Measurements from ENCODE around the gene PUS1. TPM values are rescaled to one million over a fixed set of nuclear protein-coding genes. Genes with fewer than 3 reads are reported as not detected.
"Not testable (repeated sequence)": the region's sequence is repeated elsewhere in the genome, so short reads cannot be mapped to it uniquely, and the experiment has no call there.

The PUS1 gene
- total RNA-seq, 4 donors from 2014 or later: 10.4 to 29.0 (median 12.2) TPM

DNA sequence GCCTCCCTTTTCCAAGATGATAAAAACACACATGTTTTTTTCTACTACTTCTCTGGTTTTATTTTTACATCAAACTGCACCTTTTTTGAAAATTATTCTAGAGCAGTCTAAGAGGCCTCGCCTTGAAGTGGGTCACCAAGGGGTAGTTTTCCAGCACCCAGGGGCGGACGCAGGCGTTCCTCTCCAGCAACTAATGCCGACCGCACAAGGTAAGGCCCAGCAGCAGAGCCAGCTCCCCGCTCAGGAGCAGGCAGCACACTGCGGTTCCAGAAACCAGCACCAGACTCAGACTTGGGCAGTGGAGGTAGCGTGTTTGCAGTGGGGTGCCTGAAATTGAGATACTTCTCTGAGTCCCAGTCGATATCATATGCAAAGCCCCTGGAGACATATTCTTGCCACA is 52.3 kb downstream of the PUS1 start:
- Histone ChIP-seq H3K4me1 (no peaks in the 10 kb centered on the region), H3K27me3 (no peaks in the 10 kb centered on the region), H3K9me3 (no peaks in the 10 kb centered on the region), H3K27ac (no peak overlapping the region), H3K4me3 (no peak overlapping the region), H3K36me3 (peaks cover 0 to 59% of the 10 kb centered on the region in 2 donors)
- in situ Hi-C loops (cut with MboI; ENCODE audit: low sequenced_read_pairs in 4 of 4) (loop anchor here in 1 of 4 donors (25.0 kb wide), 1 partner anchor 869 kb away; no protein-coding TSS in a partner anchor), intact Hi-C loops (cut with DNase I; ENCODE audit: low total_unique reads) (no loop called here)
- ATAC-seq (no peak), DNase-seq (no peak)
- TF ChIP-seq, protein P1, sequence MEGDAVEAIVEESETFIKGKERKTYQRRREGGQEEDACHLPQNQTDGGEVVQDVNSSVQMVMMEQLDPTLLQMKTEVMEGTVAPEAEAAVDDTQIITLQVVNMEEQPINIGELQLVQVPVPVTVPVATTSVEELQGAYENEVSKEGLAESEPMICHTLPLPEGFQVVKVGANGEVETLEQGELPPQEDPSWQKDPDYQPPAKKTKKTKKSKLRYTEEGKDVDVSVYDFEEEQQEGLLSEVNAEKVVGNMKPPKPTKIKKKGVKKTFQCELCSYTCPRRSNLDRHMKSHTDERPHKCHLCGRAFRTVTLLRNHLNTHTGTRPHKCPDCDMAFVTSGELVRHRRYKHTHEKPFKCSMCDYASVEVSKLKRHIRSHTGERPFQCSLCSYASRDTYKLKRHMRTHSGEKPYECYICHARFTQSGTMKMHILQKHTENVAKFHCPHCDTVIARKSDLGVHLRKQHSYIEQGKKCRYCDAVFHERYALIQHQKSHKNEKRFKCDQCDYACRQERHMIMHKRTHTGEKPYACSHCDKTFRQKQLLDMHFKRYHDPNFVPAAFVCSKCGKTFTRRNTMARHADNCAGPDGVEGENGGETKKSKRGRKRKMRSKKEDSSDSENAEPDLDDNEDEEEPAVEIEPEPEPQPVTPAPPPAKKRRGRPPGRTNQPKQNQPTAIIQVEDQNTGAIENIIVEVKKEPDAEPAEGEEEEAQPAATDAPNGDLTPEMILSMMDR (IDR thresholded peaks at IDR 0.05 in 4 of 5, conservative IDR thresholded peaks at IDR 0.05 in 1 of 5): no peak
- TF ChIP-seq POLR2A (IDR thresholded peaks at IDR 0.05): no peak

DNA sequence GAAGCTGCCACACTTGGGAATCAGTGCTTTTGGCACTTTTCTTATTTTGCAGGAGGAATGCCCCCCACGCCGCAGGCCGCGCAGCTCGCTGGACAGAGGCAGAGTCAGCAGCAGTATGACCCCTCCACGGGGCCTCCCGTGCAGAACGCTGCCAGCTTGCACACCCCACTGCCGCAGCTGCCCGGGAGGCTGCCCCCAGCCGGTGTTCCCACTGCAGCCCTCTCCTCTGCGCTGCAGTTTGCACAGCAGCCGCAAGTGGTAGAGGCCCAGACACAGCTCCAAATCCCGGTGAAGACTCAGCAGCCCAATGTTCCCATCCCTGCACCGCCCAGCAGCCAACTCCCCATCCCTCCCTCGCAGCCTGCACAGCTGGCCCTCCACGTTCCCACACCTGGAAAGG is 53.0 kb downstream of the PUS1 start:
- no peak overlapping the region for H3K4me3 ChIP-seq
- H3K27ac ChIP-seq: no peak overlapping the region
- DNase-seq (no peak), ATAC-seq (no peak)
- no peaks in the 10 kb centered on the region for H3K27me3 ChIP-seq
- TF ChIP-seq POLR2A (IDR thresholded peaks at IDR 0.05): no peak
- TF ChIP-seq, protein P1 (IDR thresholded peaks at IDR 0.05 in 4 of 5, conservative IDR thresholded peaks at IDR 0.05 in 1 of 5): no peak
- peaks cover 0 to 65% of the 10 kb centered on the region in 2 donors for H3K36me3 ChIP-seq
- H3K4me1 ChIP-seq: no peaks in the 10 kb centered on the region
- no peaks in the 10 kb centered on the region for H3K9me3 ChIP-seq
- in situ Hi-C loops (cut with MboI; ENCODE audit: low sequenced_read_pairs in 4 of 4): loop anchor here in 1 of 4 donors (25.0 kb wide), 1 partner anchor 870 kb away; no protein-coding TSS in a partner anchor
- intact Hi-C loops (cut with DNase I; ENCODE audit: low total_unique reads): no loop called here

DNA sequence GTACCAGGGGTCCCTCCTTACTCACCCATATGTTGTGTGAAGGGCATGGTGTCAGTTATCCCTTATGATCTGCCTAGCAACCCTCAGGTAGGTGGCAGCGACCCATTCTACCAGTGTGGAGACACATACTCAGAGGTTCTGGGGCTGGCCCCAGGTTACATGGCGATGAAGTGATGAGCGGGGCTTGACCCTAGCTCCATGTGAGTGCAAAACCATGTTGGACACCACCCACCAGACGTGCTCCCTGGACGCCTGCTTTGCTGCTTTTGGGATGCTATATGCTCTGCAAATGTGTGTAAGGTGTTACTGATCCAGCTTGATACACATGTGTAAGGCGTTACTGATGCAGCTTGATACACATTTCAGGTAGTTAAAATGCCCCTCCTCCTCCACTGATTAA is 54.0 kb downstream of the PUS1 start:
- Histone ChIP-seq H3K4me3 (no peak overlapping the region), H3K27ac (no peak overlapping the region), H3K4me1 (no peaks in the 10 kb centered on the region), H3K27me3 (no peaks in the 10 kb centered on the region), H3K9me3 (no peaks in the 10 kb centered on the region), H3K36me3 (peaks cover 0 to 74% of the 10 kb centered on the region in 2 donors)
- no peak for TF ChIP-seq POLR2A (IDR thresholded peaks at IDR 0.05)
- TF ChIP-seq, protein P1 (IDR thresholded peaks at IDR 0.05 in 4 of 5, conservative IDR thresholded peaks at IDR 0.05 in 1 of 5): no peak
- DNase-seq (no peak), ATAC-seq (no peak)
- in situ Hi-C loops (cut with MboI; ENCODE audit: low sequenced_read_pairs in 4 of 4): loop anchor here in 1 of 4 donors (25.0 kb wide), 1 partner anchor 871 kb away; no protein-coding TSS in a partner anchor
- intact Hi-C loops (cut with DNase I; ENCODE audit: low total_unique reads): no loop called here

DNA sequence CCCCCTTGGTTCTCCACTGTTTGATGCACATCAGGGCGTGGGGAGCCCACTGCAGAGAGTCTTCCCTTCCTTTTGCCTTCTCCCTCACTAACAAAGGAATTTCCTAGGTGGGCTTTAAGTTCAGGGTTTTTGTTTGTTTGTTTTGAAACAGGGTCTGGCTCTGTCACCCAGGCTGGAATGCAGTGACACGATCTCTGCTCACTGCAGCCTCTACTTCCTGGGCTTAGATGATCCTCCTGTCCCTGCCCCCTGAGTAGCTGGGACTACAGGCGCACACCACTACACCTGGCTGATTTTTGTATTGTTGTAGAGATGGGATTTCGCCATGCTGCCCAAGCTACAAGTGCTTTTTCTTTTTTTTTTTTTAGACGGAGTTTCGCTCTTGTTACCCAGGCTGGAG is 54.5 kb downstream of the PUS1 start:
- ATAC-seq: no peak
- Histone ChIP-seq H3K36me3 (peaks cover 0 to 80% of the 10 kb centered on the region in 2 donors), H3K27me3 (no peaks in the 10 kb centered on the region), H3K27ac (no peak overlapping the region), H3K4me1 (no peaks in the 10 kb centered on the region), H3K4me3 (no peak overlapping the region), H3K9me3 (no peaks in the 10 kb centered on the region)
- in situ Hi-C loops (cut with MboI; ENCODE audit: low sequenced_read_pairs in 4 of 4) (loop anchor here in 1 of 4 donors (25.0 kb wide), 1 partner anchor 871 kb away; no protein-coding TSS in a partner anchor), intact Hi-C loops (cut with DNase I; ENCODE audit: low total_unique reads) (no loop called here)
- TF ChIP-seq, protein P1 (IDR thresholded peaks at IDR 0.05 in 4 of 5, conservative IDR thresholded peaks at IDR 0.05 in 1 of 5): no peak
- no peak for TF ChIP-seq POLR2A (IDR thresholded peaks at IDR 0.05)
- DNase-seq: no peak

DNA sequence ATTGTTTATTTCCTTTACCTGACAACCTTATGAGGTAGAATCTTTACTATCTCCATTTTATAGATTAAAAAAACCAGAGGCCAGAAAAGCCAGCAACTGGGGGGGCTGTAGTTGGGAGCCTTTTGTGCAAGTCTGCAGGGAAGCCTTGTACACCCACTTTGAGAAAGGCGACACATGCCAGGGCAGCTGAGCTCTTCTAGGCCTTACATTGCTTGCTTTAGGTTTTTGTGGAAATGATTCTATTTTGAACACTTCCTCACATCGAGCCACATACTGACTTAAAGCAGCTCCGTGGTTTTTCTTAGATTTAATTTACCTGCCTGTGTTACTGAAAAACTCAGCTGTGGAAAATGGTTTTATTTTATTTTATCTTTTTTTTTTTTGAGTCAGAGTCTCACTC is 55.3 kb downstream of the PUS1 start:
- H3K4me1 ChIP-seq: no peaks in the 10 kb centered on the region
- no peaks in the 10 kb centered on the region for H3K27me3 ChIP-seq
- DNase-seq (no peak), ATAC-seq (no peak)
- in situ Hi-C loops (cut with MboI; ENCODE audit: low sequenced_read_pairs in 4 of 4): loop anchor here in 1 of 4 donors (25.0 kb wide), 1 partner anchor 872 kb away; no protein-coding TSS in a partner anchor
- H3K36me3 ChIP-seq: peaks cover 0 to 81% of the 10 kb centered on the region in 2 donors
- H3K4me3 ChIP-seq: no peak overlapping the region
- TF ChIP-seq POLR2A (IDR thresholded peaks at IDR 0.05): no peak
- TF ChIP-seq, protein P1 (IDR thresholded peaks at IDR 0.05 in 4 of 5, conservative IDR thresholded peaks at IDR 0.05 in 1 of 5): no peak
- intact Hi-C loops (cut with DNase I; ENCODE audit: low total_unique reads): no loop called here
- no peaks in the 10 kb centered on the region for H3K9me3 ChIP-seq
- H3K27ac ChIP-seq: no peak overlapping the region

DNA sequence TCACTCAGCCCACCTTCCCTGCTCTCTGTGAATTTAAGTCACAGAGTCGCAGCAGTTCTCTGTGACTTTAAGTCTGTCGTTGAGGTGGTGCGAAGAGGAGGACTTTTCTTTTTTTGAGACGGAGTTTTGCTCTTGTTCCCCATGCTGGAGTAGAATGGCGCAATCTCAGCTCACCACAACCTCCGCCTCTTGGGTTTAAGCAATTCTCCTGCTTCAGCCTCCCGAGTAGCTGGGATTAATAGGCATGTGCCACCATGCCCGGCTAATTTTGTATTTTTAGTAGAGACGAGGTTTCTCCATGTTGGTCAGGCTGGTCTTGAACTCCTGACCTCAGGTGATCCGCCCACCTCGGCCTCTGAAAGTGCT is 56.4 kb downstream of the PUS1 start:
- DNase-seq; intact Hi-C loops (cut with DNase I; ENCODE audit: low total_unique reads); H3K4me3 ChIP-seq; H3K4me1 ChIP-seq; H3K9me3 ChIP-seq; H3K27ac ChIP-seq; H3K27me3 ChIP-seq; ATAC-seq: not testable (repeated sequence)
- in situ Hi-C loops (cut with MboI; ENCODE audit: low sequenced_read_pairs in 4 of 4): loop anchor here in 1 of 4 donors (25.0 kb wide), 1 partner anchor 873 kb away; no protein-coding TSS in a partner anchor
- H3K36me3 ChIP-seq: peaks cover 0 to 79% of the 10 kb centered on the region in 2 donors

All from gastrocnemius medialis (tissue), 4 donors.